ENCODE data around the gene DNMT3A.

DNA sequence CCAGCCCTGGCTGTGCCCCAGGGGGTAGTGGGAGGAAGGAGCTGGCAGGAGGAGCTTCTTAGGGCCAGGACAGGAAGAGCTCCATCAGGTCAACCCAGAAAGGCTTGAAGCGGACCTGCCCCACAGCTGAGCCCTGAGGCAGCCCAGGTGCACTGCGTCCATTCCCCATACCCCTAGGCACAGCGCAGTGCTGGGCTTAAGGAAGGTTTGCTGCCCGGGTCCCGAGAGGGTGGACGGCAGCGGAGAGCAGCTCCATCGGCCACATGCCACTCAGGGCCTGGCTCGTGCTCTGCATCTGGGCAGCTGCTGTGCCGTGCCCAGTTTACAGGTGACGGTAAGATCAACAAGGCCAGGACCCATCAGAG lies 26.4 kb downstream of the DNMT3A start:
- TF ChIP-seq EZH2 (IDR thresholded peaks at IDR 0.05; ENCODE audit: insufficient read depth, poor library complexity, severe bottlenecking) = no peak
- no peak for TF ChIP-seq EZH2phosphoT487 (IDR thresholded peaks at IDR 0.05; ENCODE audit: insufficient read depth, low read depth)
